HCT116 (cell line): ENCODE results near the gene KRTAP5-3. TPM values are rescaled to one million over a fixed set of nuclear protein-coding genes. Genes with fewer than 3 reads are reported as not detected.

Experiments used
- ATAC-seq: fragments of 200-7000 bp; cut with Tn5 transposase; 2 replicates; pipeline ENCODE4 v1.9.1; 2020; ENCODE audit warnings: mild to moderate bottlenecking, moderate library complexity
- BruUV-seq: library from RNA; stranded (reverse); fragments of 400-500 nt; replicated peaks from 2 replicates; lab custom pipeline; 2021; lab: Mats Ljungman, UMichigan
- CTCF ChIA-PET: fragments of 300-600 bp; sonication (Branson Sonifier 250); formaldehyde crosslinking; loops from one replicate; lab custom pipeline; 2021; ENCODE audit warnings: antibody characterized with exemption; lab: Charles Lee
- POLR2A ChIA-PET: fragments of 300-600, 350-600 bp; sonication (Branson Sonifier 250); formaldehyde crosslinking; loops from one replicate; lab custom pipeline; 2021; ENCODE audit warnings: antibody characterized with exemption; lab: Charles Lee
- RAD21 ChIA-PET, 2 experiments: fragments of 300-600 bp; sonication (Branson Sonifier 250); formaldehyde crosslinking; loops; one replicate each; lab custom pipeline; 2023; ENCODE audit warnings: low total read pairs in 2 of 2; ENCODE audit not compliant: uncharacterized antibody in 2 of 2, unreplicated experiment in 2 of 2, low non-redundant PET in 1 of 2; lab: Charles Lee
- DNase-seq: peaks from one replicate; pipeline ENCODE4 v3.0.0-alpha.2; 2010; ENCODE audit warnings: low read depth, low spot score
- H2AFZ ChIP-seq: fragments of 200-600 bp; shearing (Covaris generic), sonication (generic); 2 replicates; pipeline ENCODE4 v1.6.1; 2017; ENCODE audit warnings: low read depth, mixed run types, mixed read lengths, antibody characterized with exemption, low read length; ENCODE audit not compliant: poor library complexity, severe bottlenecking
- H3K27ac ChIP-seq: 2 replicates; pipeline ENCODE4 v1.5.1; 2012; ENCODE audit warnings: low read depth, low read length
- H3K27me3 ChIP-seq: fragments of 200-600 bp; sonication (generic); 2 replicates; pipeline ENCODE4 v1.6.1; 2016; ENCODE audit warnings: mixed run types, low read length, mixed read lengths; ENCODE audit not compliant: insufficient read depth
- H3K36me3 ChIP-seq, 2 experiments: fragments of 200-500 bp in 1 of 2; fragments of 200-600 bp in 1 of 2; sonication (Bioruptor generic) in 1 of 2; sonication (generic) in 1 of 2; 2 replicates each; pipeline versions ENCODE4 v1.5.1 to v1.6.1; 2014 to 2016; ENCODE audit warnings: low read length in 2 of 2, inconsistent platforms in 1 of 2, mixed read lengths in 1 of 2, mixed run types in 1 of 2; ENCODE audit not compliant: insufficient read depth in 2 of 2, control insufficient read depth in 1 of 2
- H3K4me1 ChIP-seq, 2 experiments: fragments of 200-600 bp in 1 of 2; sonication (generic) in 1 of 2; 2 replicates each; pipeline versions ENCODE4 v1.5.1 to v1.6.1; 2012 to 2017; ENCODE audit warnings: low read length in 2 of 2, inconsistent platforms in 1 of 2, mild to moderate bottlenecking in 1 of 2, mixed read lengths in 1 of 2, mixed run types in 1 of 2, moderate library complexity in 1 of 2; ENCODE audit not compliant: insufficient read depth in 2 of 2, control insufficient read depth in 1 of 2
- H3K4me2 ChIP-seq: fragments of 200-600 bp; sonication (generic); 2 replicates; pipeline ENCODE4 v1.6.1; 2017; ENCODE audit warnings: mixed run types, low read length, mixed read lengths
- H3K4me3 ChIP-seq, 2 experiments: fragments of 200-600 bp in 1 of 2; sonication (generic) in 1 of 2; replicated peaks in 1 of 2; 2 replicates each; pipeline ENCODE4 v1.5.1; 2011 to 2016; ENCODE audit warnings: low read length in 2 of 2, control low read depth in 1 of 2, low read depth in 1 of 2, mild to moderate bottlenecking in 1 of 2, mixed read lengths in 1 of 2, mixed run types in 1 of 2
- H3K79me2 ChIP-seq: fragments of 200-600 bp; sonication (generic); 2 replicates; pipeline ENCODE4 v1.6.1; 2017; ENCODE audit warnings: mild to moderate bottlenecking, mixed run types, low read length, moderate library complexity, mixed read lengths; ENCODE audit not compliant: insufficient read depth
- H3K9ac ChIP-seq: fragments of 200-600 bp; sonication (generic); 2 replicates; pipeline ENCODE4 v1.6.1; 2016; ENCODE audit warnings: low read length, mixed read lengths
- H3K9me2 ChIP-seq: fragments of 200-600 bp; sonication (generic), shearing (Covaris generic); 2 replicates; pipeline ENCODE4 v1.6.1; 2017; ENCODE audit warnings: mixed run types, mild to moderate bottlenecking, moderate library complexity; ENCODE audit not compliant: insufficient read depth
- H3K9me3 ChIP-seq, 2 experiments: fragments of 200-500 bp in 1 of 2; fragments of 200-600 bp in 1 of 2; sonication (Bioruptor generic) in 1 of 2; sonication (generic) in 1 of 2; 2 replicates each; pipeline ENCODE4 v1.6.1; 2014 to 2017; ENCODE audit warnings: low read length in 2 of 2, mixed read lengths in 2 of 2, inconsistent platforms in 1 of 2, low read depth in 1 of 2, mild to moderate bottlenecking in 1 of 2, mixed run types in 1 of 2, moderate library complexity in 1 of 2; ENCODE audit not compliant: control insufficient read depth in 1 of 2, insufficient read depth in 1 of 2
- H4K20me1 ChIP-seq: fragments of 200-600 bp; sonication (generic), shearing (Covaris generic); 2 replicates; pipeline ENCODE4 v1.6.1; 2017; ENCODE audit warnings: mixed run types, mild to moderate bottlenecking, moderate library complexity; ENCODE audit not compliant: insufficient read depth
- ATF3 ChIP-seq: IDR thresholded peaks from 2 replicates; pipeline ENCODE4 v1.6.1; 2012
- CBX3 ChIP-seq: IDR thresholded peaks from 2 replicates; pipeline ENCODE4 v1.6.1; 2012; ENCODE audit warnings: low read depth
- CEBPB ChIP-seq: IDR thresholded peaks from 2 replicates; pipeline ENCODE4 v1.6.1; 2012; ENCODE audit warnings: low read depth
- EGR1 ChIP-seq: IDR thresholded peaks from 2 replicates; pipeline ENCODE4 v1.6.1; 2012; ENCODE audit warnings: low read depth
- ELF1 ChIP-seq: IDR thresholded peaks from 2 replicates; pipeline ENCODE4 v1.6.1; 2012; ENCODE audit warnings: low read depth, borderline replicate concordance
- EZH2phosphoT487 ChIP-seq: fragments of 200-600 bp; IDR thresholded peaks from 2 replicates; pipeline ENCODE4 v1.6.1; 2018; ENCODE audit warnings: antibody characterized with exemption, borderline replicate concordance
- FOSL1 ChIP-seq: IDR thresholded peaks from 2 replicates; pipeline ENCODE4 v1.6.1; 2012; ENCODE audit warnings: low read depth
- JUND ChIP-seq: IDR thresholded peaks from 2 replicates; pipeline ENCODE4 v1.6.1; 2012
- MAX ChIP-seq: IDR thresholded peaks from 2 replicates; pipeline ENCODE4 v1.6.1; 2012
- POLR2A ChIP-seq: IDR thresholded peaks from 2 replicates; pipeline ENCODE4 v1.7.0; 2011; ENCODE audit warnings: borderline replicate concordance; ENCODE audit not compliant: insufficient read depth, insufficient read length; ENCODE audit errors: extremely low read depth
- RAD21 ChIP-seq: IDR thresholded peaks from 2 replicates; pipeline ENCODE4 v1.6.1; 2012; ENCODE audit warnings: low read depth, mild to moderate bottlenecking
- SIN3A ChIP-seq: IDR thresholded peaks from 2 replicates; pipeline ENCODE4 v1.6.1; 2012; ENCODE audit warnings: low read depth
- SP1 ChIP-seq: IDR thresholded peaks from 2 replicates; pipeline ENCODE4 v1.6.1; 2012; ENCODE audit warnings: low read depth
- SRF ChIP-seq: IDR thresholded peaks from 2 replicates; pipeline ENCODE4 v1.6.1; 2012; ENCODE audit warnings: low read depth
- YY1 ChIP-seq: IDR thresholded peaks from 2 replicates; pipeline ENCODE4 v1.6.1; 2011; ENCODE audit warnings: low read length, low read depth, moderate library complexity, mild to moderate bottlenecking; ENCODE audit not compliant: insufficient replicate concordance; ENCODE audit errors: extremely low read depth
- ZBTB33 ChIP-seq: IDR thresholded peaks from 2 replicates; pipeline ENCODE4 v1.6.1; 2011; ENCODE audit warnings: mild to moderate bottlenecking, low read length, moderate library complexity; ENCODE audit not compliant: insufficient replicate concordance; ENCODE audit errors: extremely low read depth
- ZNF274 ChIP-seq: fragments of 200-500 bp; sonication (Bioruptor generic); IDR thresholded peaks from 2 replicates; pipeline ENCODE4 v1.6.1; 2014; ENCODE audit warnings: mild to moderate bottlenecking, low read depth, low read length, inconsistent platforms
- intact Hi-C: fragments of 100-400 bp; cut with micrococcal nuclease; formaldehyde crosslinking; loops from 2 replicates; pipeline ENCODE4 v1.10.0; 2022
- total RNA-seq: library from RNA; stranded (reverse); gene quantifications from one replicate; pipeline ENCODE4 v1.2.1, GENCODE V29; 2021; ENCODE audit not compliant: unreplicated experiment

KRTAP5-3 gene
- total RNA-seq, 1 experiment from 2014 or later: not detected

GRCh38 chr11:1559111-1559951 is 48.9 kb downstream of the KRTAP5-3 start:
- peak overlapping the region; percentile 41; the same call in 1 of the 2 replicates for H3K4me2 ChIP-seq
- intact Hi-C loops: no loop called here
- H3K4me1 ChIP-seq: peaks cover 33 to 37% of the 10 kb centered on the region in 2 experiments
- no peak overlapping the region for H3K4me3 ChIP-seq
- no peaks in the 10 kb centered on the region for H3K9me3 ChIP-seq
- ChIA-PET CTCF (interaction anchor here (1.0 to 2.0 kb wide), 3 partner anchors 12 to 15 kb away, joined by 5 to 19 read pairs (median 9); no protein-coding TSS in a partner anchor), RAD21 (no interaction called here), POLR2A (interaction anchor here (0.7 to 1.0 kb wide), 2 partner anchors 11 to 14 kb away, joined by 3 to 9 read pairs; no protein-coding TSS in a partner anchor)
- ATAC-seq: peak; percentile 14; the same call in 1 of the 2 replicates
- DNase-seq: no peak
- no peak overlapping the region for H3K9ac ChIP-seq
- no peaks in the 10 kb centered on the region for H4K20me1 ChIP-seq
- H3K79me2 ChIP-seq: no peaks in the 10 kb centered on the region
- H3K27ac ChIP-seq: peak overlapping the region; percentile 75
- no peaks in the 10 kb centered on the region; a peak in 1 of 4 replicates for H3K36me3 ChIP-seq
- H3K9me2 ChIP-seq: no peaks in the 10 kb centered on the region
- no peak overlapping the region for H2AFZ ChIP-seq
- no TSS peak for BruUV-seq
- no peaks in the 10 kb centered on the region for H3K27me3 ChIP-seq
- TF ChIP-seq YY1: no peak
- TF ChIP-seq FOSL1: no peak
- TF ChIP-seq CEBPB: no peak
- no peak for TF ChIP-seq ELF1
- no peak; the same call in 1 of the 2 replicates for TF ChIP-seq MAX
- no peak for TF ChIP-seq SRF
- no peak for TF ChIP-seq ATF3

GRCh38 chr11:1558775-1559110 is 49.5 kb downstream of the KRTAP5-3 start:
- Histone ChIP-seq H4K20me1 (no peaks in the 10 kb centered on the region), H3K9me3 (no peaks in the 10 kb centered on the region), H3K4me2 (peak overlapping the region; percentile 41), H3K9me2 (no peaks in the 10 kb centered on the region), H3K4me3 (no peak overlapping the region), H3K79me2 (no peaks in the 10 kb centered on the region), H3K9ac (no peak overlapping the region), H3K36me3 (no peaks in the 10 kb centered on the region; a peak in 1 of 4 replicates), H3K4me1 (peaks cover 39 to 41% of the 10 kb centered on the region in 2 experiments), H3K27ac (peak overlapping the region; percentile 75), H2AFZ (no peak overlapping the region), H3K27me3 (no peaks in the 10 kb centered on the region)
- intact Hi-C loops: no loop called here
- ATAC-seq (no peak), DNase-seq (no peak)
- ChIA-PET RAD21 (no interaction called here), POLR2A (interaction anchor here (1.0 to 1.5 kb wide), 2 partner anchors 11 to 15 kb away, joined by 8 to 9 read pairs; no protein-coding TSS in a partner anchor), CTCF (interaction anchor here (0.7 to 2.0 kb wide), 4 partner anchors 11 to 37 kb away, joined by 4 to 19 read pairs (median 7); no protein-coding TSS in a partner anchor)
- no TSS peak for BruUV-seq
- TF ChIP-seq EGR1: no peak
- TF ChIP-seq ATF3: no peak
- TF ChIP-seq JUND: no peak
- no peak for TF ChIP-seq SIN3A
- no peak for TF ChIP-seq CBX3
- no peak for TF ChIP-seq YY1
- no peak for TF ChIP-seq ZNF274
- no peak for TF ChIP-seq EZH2phosphoT487
- TF ChIP-seq SRF: no peak
- no peak for TF ChIP-seq POLR2A
- TF ChIP-seq CEBPB: no peak
- TF ChIP-seq SP1: no peak
- no peak for TF ChIP-seq RAD21
- TF ChIP-seq ZBTB33: no peak
- TF ChIP-seq FOSL1: no peak
